IMR-90 (cell line): Measurements from ENCODE around the gene SARS2. TPM values are rescaled to one million over a fixed set of nuclear protein-coding genes. Genes with fewer than 3 reads are reported as not detected.

ENCODE experiments used
- ATAC-seq: fragments of 200-7000 bp; cut with Tn5 transposase; 2 replicates; pipeline ENCODE4 v1.9.1; 2020; ENCODE audit warnings: low read depth, mild to moderate bottlenecking, moderate library complexity
- BruUV-seq: library from RNA; stranded (reverse); fragments of 400-500 nt; replicated peaks from 2 replicates; lab custom pipeline; 2021; lab: Mats Ljungman, UMichigan
- CTCF ChIA-PET: fragments of 300-600 bp; formaldehyde crosslinking; extraction: SDS; loops from one replicate; lab custom pipeline; 2021; ENCODE audit warnings: antibody characterized with exemption; lab: Yijun Ruan, JAX
- POLR2A ChIA-PET: fragments of 300-600 bp; sonication (Branson Sonifier 250); formaldehyde crosslinking; loops from one replicate; lab custom pipeline; 2022; ENCODE audit warnings: antibody characterized with exemption; ENCODE audit not compliant: unreplicated experiment; lab: Charles Lee
- DNase-seq: peaks from one replicate; pipeline ENCODE4 v3.0.0; 2013
- H2AFZ ChIP-seq: replicated peaks from 2 replicates; pipeline ENCODE3; 2013; ENCODE audit warnings: low read length, mild to moderate bottlenecking; ENCODE audit not compliant: poor library complexity
- H2AK5ac ChIP-seq: 2 replicates; pipeline ENCODE4 v1.6.1; 2013; ENCODE audit warnings: low read depth, low read length, inconsistent platforms
- H2AK9ac ChIP-seq: replicated peaks from 2 replicates; pipeline ENCODE3; 2013; ENCODE audit warnings: mild to moderate bottlenecking, low read depth, low read length, moderate library complexity; ENCODE audit not compliant: poor library complexity
- H2BK120ac ChIP-seq: 2 replicates; pipeline ENCODE4 v1.6.1; 2013; ENCODE audit warnings: low read depth, low read length, inconsistent platforms
- H2BK15ac ChIP-seq: 3 replicates; pipeline ENCODE4 v1.6.1; 2013; ENCODE audit warnings: low read depth, low read length, inconsistent platforms
- H2BK20ac ChIP-seq: 2 replicates; pipeline ENCODE4 v1.6.1; 2013; ENCODE audit warnings: low read depth, mild to moderate bottlenecking, inconsistent platforms, low read length, moderate library complexity
- H2BK5ac ChIP-seq: 2 replicates; pipeline ENCODE4 v1.6.1; 2013; ENCODE audit warnings: mild to moderate bottlenecking, low read depth, low read length, inconsistent platforms; ENCODE audit not compliant: poor library complexity, severe bottlenecking
- H3K14ac ChIP-seq: replicated peaks from 2 replicates; pipeline ENCODE4 v1.6.1; 2013; ENCODE audit warnings: low read depth, low read length, inconsistent platforms
- H3K18ac ChIP-seq: 2 replicates; pipeline ENCODE4 v1.6.1; 2013; ENCODE audit warnings: low read depth, low read length, control low read depth
- H3K23ac ChIP-seq: 2 replicates; pipeline ENCODE4 v1.6.1; 2013; ENCODE audit warnings: low read depth, low read length, inconsistent platforms
- H3K27ac ChIP-seq: 2 replicates; pipeline ENCODE4 v1.5.1; 2013; ENCODE audit warnings: mild to moderate bottlenecking, control low read depth, low read length; ENCODE audit not compliant: insufficient read depth
- H3K27me3 ChIP-seq: 2 replicates; pipeline ENCODE4 v1.6.1; 2013; ENCODE audit warnings: low read length; ENCODE audit not compliant: control insufficient read depth, insufficient read depth
- H3K36me3 ChIP-seq: 2 replicates; pipeline ENCODE4 v1.6.1; 2013; ENCODE audit warnings: low read length, mixed read lengths; ENCODE audit not compliant: control insufficient read depth, insufficient read depth
- H3K4ac ChIP-seq: 2 replicates; pipeline ENCODE4 v1.6.1; 2013; ENCODE audit warnings: low read depth, low read length, inconsistent platforms
- H3K4me1 ChIP-seq: 2 replicates; pipeline ENCODE4 v1.6.1; 2013; ENCODE audit warnings: low read length, mixed read lengths; ENCODE audit not compliant: control insufficient read depth, insufficient read depth
- H3K4me2 ChIP-seq: 2 replicates; pipeline ENCODE4 v1.6.1; 2013; ENCODE audit warnings: low read depth, mild to moderate bottlenecking, control low read depth, low read length, moderate library complexity
- H3K4me3 ChIP-seq: 2 replicates; pipeline ENCODE4 v1.5.1; 2013; ENCODE audit warnings: low read depth, mild to moderate bottlenecking, control low read depth, low read length, moderate library complexity; ENCODE audit not compliant: insufficient read depth
- H3K56ac ChIP-seq: 2 replicates; pipeline ENCODE4 v1.6.1; 2013; ENCODE audit warnings: low read length, inconsistent platforms; ENCODE audit not compliant: insufficient read depth; ENCODE audit errors: extremely low read depth
- H3K79me1 ChIP-seq, 2 experiments: 2 replicates each; pipeline ENCODE4 v1.6.1; 2013; ENCODE audit warnings: low read length in 2 of 2, inconsistent platforms in 1 of 2, low read depth in 1 of 2
- H3K9ac ChIP-seq: 2 replicates; pipeline ENCODE4 v1.6.1; 2013; ENCODE audit warnings: low read depth, low read length, control low read depth
- H3K9me1 ChIP-seq: 2 replicates; pipeline ENCODE4 v1.6.1; 2013; ENCODE audit warnings: low read length, inconsistent platforms; ENCODE audit not compliant: insufficient read depth
- H3K9me3 ChIP-seq: 2 replicates; pipeline ENCODE4 v1.6.1; 2013; ENCODE audit warnings: low read length; ENCODE audit not compliant: control insufficient read depth, insufficient read depth
- H4K20me1 ChIP-seq: 2 replicates; pipeline ENCODE4 v1.6.1; 2013; ENCODE audit warnings: low read length, inconsistent platforms; ENCODE audit not compliant: insufficient read depth
- H4K5ac ChIP-seq: 2 replicates; pipeline ENCODE4 v1.6.1; 2013; ENCODE audit warnings: mild to moderate bottlenecking, low read depth, low read length, control low read depth
- H4K8ac ChIP-seq, 2 experiments: 2 replicates each; pipeline ENCODE4 v1.6.1; 2013; ENCODE audit warnings: low read depth in 2 of 2, low read length in 2 of 2, control low read depth in 1 of 2, inconsistent platforms in 1 of 2
- H4K91ac ChIP-seq: 2 replicates; pipeline ENCODE4 v1.6.1; 2013; ENCODE audit warnings: low read depth, low read length, inconsistent platforms; ENCODE audit not compliant: insufficient read depth
- NFE2L2 ChIP-seq: fragments of 150-350 bp; IDR thresholded peaks from 2 replicates; pipeline ENCODE4 v1.6.1; 2016; ENCODE audit warnings: low read depth, mild to moderate bottlenecking, low read length
- RAD21 ChIP-seq: IDR thresholded peaks from 2 replicates; pipeline ENCODE4 v1.6.1; 2012; ENCODE audit warnings: low read length, improper control_type of control experiment
- WGBS, 2 experiments: methylation state at CpG; one replicate each; pipeline versions ENCODE4 v1.1.5 to v1.1.7; 2013; ENCODE audit warnings: missing lambda C conversion rate in 2 of 2; ENCODE audit not compliant: insufficient read length in 1 of 2; ENCODE audit errors: extremely low coverage in 2 of 2; 5-methylcytosine and 5-hydroxymethylcytosine counted together
- dilution Hi-C: fragments of 300-500 bp; cut with HindIII; formaldehyde crosslinking; loops from one replicate; pipeline ENCODE4 v1.14.3; 2018; ENCODE audit warnings: low sequenced_read_pairs; ENCODE audit not compliant: unreplicated experiment
- in situ Hi-C: fragments of 300-500 bp; cut with MboI; formaldehyde crosslinking; loops from 3 replicates; pipeline ENCODE4 v1.14.3; 2019; ENCODE audit warnings: low sequenced_read_pairs, inconsistent platforms, mixed read lengths
- intact Hi-C: fragments of 100-400 bp; cut with micrococcal nuclease; formaldehyde crosslinking; loops from 2 replicates; pipeline ENCODE4 v1.10.0; 2022
- polyA plus RNA-seq, 3 experiments: library from polyadenylated mRNA; depleted of rRNA; stranded (reverse); fragments of >200 nt; gene quantifications; 2 replicates each; pipeline ENCODE4 v1.2.3, GENCODE V29; 2012; ENCODE audit warnings: low replicate concordance in 1 of 3
- total RNA-seq: library from RNA; depleted of rRNA; stranded (reverse); fragments of >200 nt; gene quantifications from 2 replicates; pipeline ENCODE4 v1.2.3, GENCODE V29; 2012

Gene SARS2
- total and polyA plus RNA-seq, 2 of the 4 experiments (the other 2 are of a cell fraction): 10.8 to 33.4 TPM

DNA sequence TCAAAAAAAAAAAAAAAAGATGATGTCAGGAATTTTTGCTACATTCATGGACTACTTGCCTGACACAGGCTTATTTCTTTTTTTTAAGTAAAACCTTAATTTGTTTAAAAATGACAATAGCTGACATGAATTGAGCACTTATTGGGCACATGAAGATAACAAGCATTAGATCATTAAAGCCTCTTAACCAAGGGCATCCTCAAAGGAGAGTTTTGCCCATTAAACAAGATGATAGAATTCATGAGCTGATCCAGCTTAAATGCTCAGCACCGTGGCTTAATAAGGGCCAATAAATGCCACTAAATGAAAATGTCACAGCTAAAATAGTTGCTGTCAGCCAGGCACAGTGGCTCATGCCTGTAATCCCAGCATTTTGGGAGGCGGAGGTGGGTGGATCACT lies 25.7 kb upstream of the SARS2 start:
- CTCF ChIA-PET: interaction anchor here (0.6 to 0.7 kb wide), 3 partner anchors 10 to 300 kb away, joined by 3 to 5 read pairs (median 3); no protein-coding TSS in a partner anchor
- H3K4ac ChIP-seq: no peak overlapping the region
- no peak overlapping the region for H2BK15ac ChIP-seq
- H3K56ac ChIP-seq: no peak overlapping the region
- H2BK120ac ChIP-seq: no peak overlapping the region
- no peak for TF ChIP-seq NFE2L2
- TF ChIP-seq RAD21: no peak
- dilution Hi-C loops (no loop called here), intact Hi-C loops (no loop called here), in situ Hi-C loops (loop anchor here (10.0 kb wide), 1 partner anchor 369 kb away; the partner anchor contains the start of gene LRFN1)
- BruUV-seq: no TSS peak
- H2BK5ac ChIP-seq: no peak overlapping the region
- 80% methylated on average over 1 of the region's 2 CpGs; no CpG with 5 or more reads in 1 of the 2 experiments for WGBS, 2 experiments
- H3K9ac ChIP-seq: no peak overlapping the region
- no peak overlapping the region for H4K91ac ChIP-seq
- H2AFZ ChIP-seq: no peak overlapping the region
- no peak overlapping the region for H4K5ac ChIP-seq
- no peaks in the 10 kb centered on the region for H3K27me3 ChIP-seq
- no peak overlapping the region for H3K27ac ChIP-seq
- no peak overlapping the region for H3K18ac ChIP-seq
- POLR2A ChIA-PET: interaction anchor here (0.5 kb wide), 1 partner anchor 403 kb away, joined by 5 read pairs; no protein-coding TSS in a partner anchor
- H3K14ac ChIP-seq: no peak overlapping the region
- H2BK20ac ChIP-seq: no peak overlapping the region
- H3K4me1 ChIP-seq: no peaks in the 10 kb centered on the region
- H2AK5ac ChIP-seq: no peak overlapping the region
- H3K23ac ChIP-seq: no peak overlapping the region
- H3K4me2 ChIP-seq: no peak overlapping the region
- no peaks in the 10 kb centered on the region for H3K9me1 ChIP-seq
- H3K9me3 ChIP-seq: no peaks in the 10 kb centered on the region
- DNase-seq (no peak), ATAC-seq (no peak)
- H3K79me1 ChIP-seq: peaks cover 0 to 4% of the 10 kb centered on the region in 2 experiments; a peak in 1 of 4 replicates
- no peak overlapping the region for H3K4me3 ChIP-seq
- H2AK9ac ChIP-seq: no peak overlapping the region
- no peak overlapping the region for H4K8ac ChIP-seq
- no peaks in the 10 kb centered on the region for H3K36me3 ChIP-seq
- no peaks in the 10 kb centered on the region; the same call in 1 of the 2 replicates for H4K20me1 ChIP-seq
